Gastroesophageal sphincter (tissue), 3 donors: ENCODE data around the gene HOXB2.

ENCODE experiments used
- POLR2A ChIP-seq, 2 donors: fragments of 450-650 bp; IDR thresholded peaks; one replicate each; pipeline ENCODE4 v1.6.1; 2017; ENCODE audit warnings: antibody characterized with exemption in 2 of 2, mild to moderate bottlenecking in 2 of 2, moderate library complexity in 1 of 2
- POLR2AphosphoS5 ChIP-seq: sonication (generic); formaldehyde crosslinking; IDR thresholded peaks from one replicate; pipeline ENCODE4 v1.6.1; 2017; ENCODE audit warnings: antibody characterized with exemption
- TF ChIP-seq, protein P1 (sequence below), 4 experiments: fragments of 200-600 bp in 2 of 4; fragments of 450-650 bp in 2 of 4; sonication (generic) in 1 of 4; IDR thresholded peaks; one replicate each; pipeline ENCODE4 v1.5.1; 2017 to 2019; ENCODE audit warnings: antibody characterized with exemption in 4 of 4, mild to moderate bottlenecking in 2 of 4, moderate library complexity in 2 of 4

GRCh38 chr17:48504953-48505352 is 40.0 kb downstream of the HOXB2 start:
- TF ChIP-seq POLR2AphosphoS5 (no peak), POLR2A (IDR thresholded peaks at IDR 0.05) (no peak)
- TF ChIP-seq, protein P1, sequence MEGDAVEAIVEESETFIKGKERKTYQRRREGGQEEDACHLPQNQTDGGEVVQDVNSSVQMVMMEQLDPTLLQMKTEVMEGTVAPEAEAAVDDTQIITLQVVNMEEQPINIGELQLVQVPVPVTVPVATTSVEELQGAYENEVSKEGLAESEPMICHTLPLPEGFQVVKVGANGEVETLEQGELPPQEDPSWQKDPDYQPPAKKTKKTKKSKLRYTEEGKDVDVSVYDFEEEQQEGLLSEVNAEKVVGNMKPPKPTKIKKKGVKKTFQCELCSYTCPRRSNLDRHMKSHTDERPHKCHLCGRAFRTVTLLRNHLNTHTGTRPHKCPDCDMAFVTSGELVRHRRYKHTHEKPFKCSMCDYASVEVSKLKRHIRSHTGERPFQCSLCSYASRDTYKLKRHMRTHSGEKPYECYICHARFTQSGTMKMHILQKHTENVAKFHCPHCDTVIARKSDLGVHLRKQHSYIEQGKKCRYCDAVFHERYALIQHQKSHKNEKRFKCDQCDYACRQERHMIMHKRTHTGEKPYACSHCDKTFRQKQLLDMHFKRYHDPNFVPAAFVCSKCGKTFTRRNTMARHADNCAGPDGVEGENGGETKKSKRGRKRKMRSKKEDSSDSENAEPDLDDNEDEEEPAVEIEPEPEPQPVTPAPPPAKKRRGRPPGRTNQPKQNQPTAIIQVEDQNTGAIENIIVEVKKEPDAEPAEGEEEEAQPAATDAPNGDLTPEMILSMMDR (IDR thresholded peaks at IDR 0.05) = no peak
